Endometrial microvascular endothelial cells (primary cell): Measurements from ENCODE around the gene KCNH4. TPM values are rescaled to one million over a fixed set of nuclear protein-coding genes. Genes with fewer than 3 reads are reported as not detected.

ENCODE experiments used
- in situ Hi-C: cut with HindIII; loops from 2 replicates; pipeline ENCODE4 v1.10.0; 2017; ENCODE audit warnings: low sequenced_read_pairs, low pct_unique_long_range_greater_than_20kb; ENCODE audit errors: inconsistent ontology term
- total RNA-seq: library from RNA; depleted of rRNA; stranded (reverse); fragments of >200 nt; gene quantifications from one replicate; pipeline ENCODE4 v1.2.3, GENCODE V29; 2015; ENCODE audit errors: inconsistent ontology term

KCNH4 gene
- total RNA-seq, 1 donor from 2014 or later, result not detected

DNA sequence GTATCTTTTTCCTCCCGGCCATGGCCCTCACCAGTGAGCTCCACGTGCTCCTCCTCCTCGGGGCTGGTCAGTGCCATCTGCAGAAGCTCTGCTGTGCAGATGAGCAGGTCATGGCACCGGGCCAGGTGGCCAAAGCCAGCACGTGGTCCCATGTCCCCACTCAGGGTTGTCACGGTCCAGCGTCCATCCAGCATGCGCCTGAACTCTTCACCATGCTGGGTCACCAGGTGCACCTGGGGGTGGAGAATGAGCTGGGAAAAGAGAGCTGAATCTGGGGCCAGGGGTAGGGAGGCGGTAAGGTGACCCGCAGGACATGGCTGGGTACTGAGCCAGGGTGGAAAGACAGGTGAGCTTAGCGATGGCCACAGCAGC, 69.7 kb downstream of the KCNH4 start:
- in situ Hi-C loops, result loop anchor here (25.0 kb wide), 1 partner anchor 149 kb away; the partner anchor contains the start of gene CNP

GRCh38 chr17:42110301-42111264, 70.4 kb downstream of the KCNH4 start:
- in situ Hi-C loops, result loop anchor here (25.0 kb wide), 1 partner anchor 148 kb away; the partner anchor contains the start of gene CNP

DNA sequence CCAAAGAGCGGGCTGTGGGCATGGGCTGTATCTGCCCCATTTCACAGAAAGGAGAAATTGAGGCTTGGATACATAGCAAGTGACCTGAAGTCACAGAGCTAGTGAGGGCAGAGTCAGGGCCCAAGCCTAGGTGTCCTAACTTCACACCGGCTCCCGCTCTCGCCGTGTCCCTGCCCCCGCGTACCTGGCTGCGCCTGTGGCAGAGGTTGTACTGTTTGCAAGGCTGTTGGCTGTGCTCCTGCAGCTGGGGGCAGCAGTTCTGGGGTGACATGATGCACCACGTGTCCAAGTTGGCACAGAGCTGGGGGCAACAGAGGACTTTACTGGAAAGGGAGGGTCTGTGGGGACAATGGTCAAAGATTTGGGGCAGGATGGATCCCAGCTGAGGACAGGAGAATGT, 71.9 kb downstream of the KCNH4 start:
- in situ Hi-C loops, result loop anchor here (25.0 kb wide), 1 partner anchor 147 kb away; the partner anchor contains the start of gene CNP

DNA sequence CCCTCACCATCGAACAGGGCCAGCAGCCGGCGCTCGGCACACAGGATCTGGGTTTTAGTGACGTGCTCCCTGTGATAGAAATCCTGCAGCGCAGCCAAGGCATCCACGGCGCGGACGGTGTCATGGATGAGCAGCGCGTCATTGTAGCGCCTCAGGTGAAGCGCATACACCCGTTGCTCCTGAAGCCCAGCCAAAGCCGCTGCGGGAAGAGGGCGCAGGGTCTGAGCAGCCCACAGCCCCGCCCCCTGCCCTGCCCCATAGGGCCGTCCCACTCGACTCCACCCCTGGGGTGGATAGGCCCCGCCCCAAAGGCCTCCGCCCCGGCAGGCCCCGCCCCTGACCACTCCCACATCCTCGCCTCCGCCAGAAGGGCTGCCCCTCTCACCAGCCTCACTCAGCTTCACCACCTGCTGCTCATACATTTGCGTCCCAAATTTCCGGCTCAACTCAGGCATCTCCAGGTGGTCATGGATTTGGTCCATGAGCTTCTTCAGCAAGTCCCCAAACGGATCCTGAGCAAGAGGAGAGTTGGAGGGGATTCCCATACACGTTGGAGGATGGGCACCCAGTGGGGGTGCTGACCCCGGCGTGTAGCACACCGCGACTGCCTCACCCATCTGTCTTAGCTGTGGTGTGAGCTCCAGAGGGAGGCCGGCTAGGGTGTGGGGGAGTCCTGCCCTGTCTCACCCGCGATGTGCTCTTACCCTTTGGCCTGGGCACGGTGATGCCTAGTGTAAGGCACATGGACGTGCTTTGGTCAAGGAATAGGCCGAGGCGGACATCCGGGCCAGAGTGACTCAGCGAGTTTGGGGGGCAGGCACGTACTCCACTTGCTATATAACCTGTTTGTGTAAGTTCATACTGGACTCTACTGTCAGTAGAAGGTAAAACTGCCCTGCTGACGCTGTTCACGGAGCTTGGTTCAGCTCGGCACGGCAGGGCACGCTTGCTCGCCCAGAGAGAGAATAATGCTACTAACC, 73.1 kb downstream of the KCNH4 start:
- in situ Hi-C loops, result loop anchor here (25.0 kb wide), 1 partner anchor 146 kb away; the partner anchor contains the start of gene CNP

- in situ Hi-C loops, result loop anchor here (25.0 kb wide), 1 partner anchor 145 kb away; the partner anchor contains the start of gene CNP
Measured at GRCh38 chr17:42107124-42107523, 73.8 kb downstream of the KCNH4 start.

Other genes starting within 250 kb of the KCNH4 start
- 92.8 TPM for gene CNP, start 214.3 kb downstream of the KCNH4 start, total RNA-seq
- 66.0 TPM for gene DNAJC7, start 163.7 kb downstream of the KCNH4 start, total RNA-seq
- gene NKIRAS2, start 161.1 kb downstream of the KCNH4 start, total RNA-seq, result 60.0 TPM
- 0.56 TPM for gene C17orf113, start 130.5 kb downstream of the KCNH4 start, total RNA-seq
- 0.19 TPM for gene ZNF385C, start 82.7 kb downstream of the KCNH4 start, total RNA-seq
- gene DHX58, start 68.4 kb downstream of the KCNH4 start, total RNA-seq, result 7.1 TPM
- gene KAT2A, start 59.8 kb downstream of the KCNH4 start, total RNA-seq, result 15.9 TPM
- gene HSPB9, start 58.3 kb downstream of the KCNH4 start, total RNA-seq, result not detected
- gene RAB5C, start 26.2 kb downstream of the KCNH4 start, total RNA-seq, result 197 TPM
- not detected for gene HCRT, start 4.3 kb upstream of the KCNH4 start, total RNA-seq
- gene GHDC, start 13.4 kb upstream of the KCNH4 start, total RNA-seq, result 14.9 TPM
- 38.3 TPM for gene STAT5B, start 95.2 kb upstream of the KCNH4 start, total RNA-seq
- gene STAT5A, start 107.4 kb upstream of the KCNH4 start, total RNA-seq, result 12.5 TPM
- 86.0 TPM for gene STAT3, start 207.3 kb upstream of the KCNH4 start, total RNA-seq
- gene CAVIN1, start 242.1 kb upstream of the KCNH4 start, total RNA-seq, result 806 TPM